OCI-LY7 (cell line): Measurements from ENCODE around the gene CD8B. TPM values are rescaled to one million over a fixed set of nuclear protein-coding genes. Genes with fewer than 3 reads are reported as not detected.

Experiments
- BruUV-seq: library from RNA; stranded (reverse); fragments of 400-500 nt; replicated peaks from 2 replicates; lab custom pipeline; 2021; lab: Mats Ljungman, UMichigan
- CTCF ChIA-PET: fragments of 300-600 bp; sonication (Branson Sonifier 250); formaldehyde crosslinking; loops from one replicate; lab custom pipeline; 2022; ENCODE audit warnings: antibody characterized with exemption; ENCODE audit not compliant: unreplicated experiment; lab: Charles Lee
- POLR2A ChIA-PET: fragments of 300-600 bp; sonication (Branson Sonifier 250); formaldehyde crosslinking; loops from one replicate; lab custom pipeline; 2022; ENCODE audit warnings: antibody characterized with exemption; lab: Charles Lee
- DNase-seq: peaks from one replicate; pipeline ENCODE4 v3.0.0-alpha.2; 2015; ENCODE audit warnings: low spot score
- H2AFZ ChIP-seq: fragments of 200-600 bp; sonication (generic), shearing (Covaris generic); 2 replicates; pipeline ENCODE4 v1.6.1; 2014; ENCODE audit warnings: mild to moderate bottlenecking, antibody characterized with exemption, low read length, moderate library complexity
- H3K27ac ChIP-seq: fragments of 200-600 bp; sonication (generic); 2 replicates; pipeline ENCODE4 v1.5.1; 2014; ENCODE audit warnings: mixed run types, low read depth, mild to moderate bottlenecking, moderate library complexity, low read length, inconsistent platforms; ENCODE audit not compliant: poor library complexity, severe bottlenecking
- H3K36me3 ChIP-seq: fragments of 200-600 bp; sonication (generic); 2 replicates; pipeline ENCODE4 v1.6.1; 2014; ENCODE audit warnings: mild to moderate bottlenecking, antibody characterized with exemption, low read length, moderate library complexity, mixed read lengths; ENCODE audit not compliant: insufficient read depth
- H3K4me1 ChIP-seq: fragments of 200-600 bp; sonication (generic); 2 replicates; pipeline ENCODE4 v1.5.1; 2014; ENCODE audit warnings: mild to moderate bottlenecking, low read length; ENCODE audit not compliant: insufficient read depth, poor library complexity, severe bottlenecking
- H3K4me2 ChIP-seq: fragments of 200-600 bp; sonication (generic); 2 replicates; pipeline ENCODE4 v1.6.1; 2014; ENCODE audit warnings: mild to moderate bottlenecking, low read length
- H3K4me3 ChIP-seq: fragments of 200-600 bp; sonication (generic); 2 replicates; pipeline ENCODE4 v1.5.1; 2014; ENCODE audit warnings: mild to moderate bottlenecking, low read depth, low read length; ENCODE audit not compliant: poor library complexity, severe bottlenecking
- H3K79me2 ChIP-seq: fragments of 200-600 bp; sonication (generic); 2 replicates; pipeline ENCODE4 v1.6.1; 2016; ENCODE audit warnings: low read depth, mild to moderate bottlenecking, low read length, moderate library complexity, mixed read lengths; ENCODE audit not compliant: insufficient read depth
- H3K9me2 ChIP-seq: fragments of 200-600 bp; sonication (generic); 2 replicates; pipeline ENCODE4 v1.6.1; 2016; ENCODE audit warnings: mild to moderate bottlenecking, low read length, mixed read lengths; ENCODE audit not compliant: insufficient read depth
- H3K9me3 ChIP-seq: fragments of 200-600 bp; sonication (generic); 2 replicates; pipeline ENCODE4 v1.6.1; 2014; ENCODE audit warnings: mild to moderate bottlenecking, mixed run types, low read length, mixed read lengths
- H4K20me1 ChIP-seq: fragments of 200-600 bp; sonication (generic); 2 replicates; pipeline ENCODE4 v1.6.1; 2014; ENCODE audit warnings: mild to moderate bottlenecking, antibody characterized with exemption, low read length, moderate library complexity, mixed read lengths; ENCODE audit not compliant: insufficient read depth
- EZH2phosphoT487 ChIP-seq: fragments of 200-600 bp; sonication (generic); IDR thresholded peaks from 2 replicates; pipeline ENCODE4 v1.6.1; 2018; ENCODE audit warnings: low read depth, borderline replicate concordance, mild to moderate bottlenecking, mixed run types, antibody characterized with exemption, low read length, moderate library complexity, mixed read lengths
- intact Hi-C: fragments of 100-400 bp; cut with micrococcal nuclease; formaldehyde crosslinking; loops from one replicate; pipeline ENCODE4 v1.10.0; 2022; ENCODE audit not compliant: unreplicated experiment
- total RNA-seq, 2 experiments: library from RNA; depleted of rRNA in 1 of 2; stranded (reverse); fragments of >200 nt in 1 of 2; shearing (Covaris generic) in 1 of 2; gene quantifications; 2 replicates each; pipeline ENCODE4 v1.2.3, GENCODE V29; 2014 to 2022
- TF ChIP-seq, protein P1 (sequence below): fragments of 200-600 bp; sonication (generic); conservative IDR thresholded peaks from 2 replicates; pipeline ENCODE4 v1.5.1; 2014; ENCODE audit warnings: mild to moderate bottlenecking, antibody characterized with exemption, low read length, moderate library complexity, mixed read lengths

The CD8B gene
- total RNA-seq, 2 experiments from 2014 or later = not detected

DNA sequence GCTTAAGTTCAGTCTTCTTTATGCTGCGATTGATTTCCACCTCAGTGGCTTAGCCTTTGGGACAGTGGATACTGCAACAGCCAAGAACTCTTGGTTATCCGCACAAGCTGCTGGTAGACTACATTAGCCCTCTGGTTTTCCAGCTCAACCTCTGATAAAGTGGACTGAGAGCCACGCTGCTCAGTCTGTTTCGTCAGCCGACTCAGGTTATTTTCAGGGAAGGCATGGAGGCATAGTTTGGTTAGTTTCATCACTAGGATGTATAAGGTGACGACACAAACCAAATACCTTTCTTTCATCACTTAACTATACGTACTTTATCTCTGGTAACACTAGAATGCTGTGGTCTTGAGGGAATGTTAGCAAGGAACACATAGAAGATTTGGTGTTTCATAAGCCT is 85.2 kb downstream of the CD8B start:
- ChIA-PET CTCF (no interaction called here), POLR2A (interaction anchor here (0.7 kb wide), 1 partner anchor 8 kb away, joined by 3 read pairs; no protein-coding TSS in a partner anchor)
- Histone ChIP-seq H3K36me3 (peaks cover 41% of the 10 kb centered on the region), H3K9me3 (no peaks in the 10 kb centered on the region), H2AFZ (no peak overlapping the region), H4K20me1 (no peaks in the 10 kb centered on the region), H3K79me2 (no peaks in the 10 kb centered on the region), H3K4me2 (no peak overlapping the region), H3K27ac (no peak overlapping the region), H3K9me2 (no peaks in the 10 kb centered on the region), H3K4me1 (peaks cover 6% of the 10 kb centered on the region), H3K4me3 (no peak overlapping the region)
- no TSS peak for BruUV-seq
- TF ChIP-seq EZH2phosphoT487 = no peak
- TF ChIP-seq, protein P1, sequence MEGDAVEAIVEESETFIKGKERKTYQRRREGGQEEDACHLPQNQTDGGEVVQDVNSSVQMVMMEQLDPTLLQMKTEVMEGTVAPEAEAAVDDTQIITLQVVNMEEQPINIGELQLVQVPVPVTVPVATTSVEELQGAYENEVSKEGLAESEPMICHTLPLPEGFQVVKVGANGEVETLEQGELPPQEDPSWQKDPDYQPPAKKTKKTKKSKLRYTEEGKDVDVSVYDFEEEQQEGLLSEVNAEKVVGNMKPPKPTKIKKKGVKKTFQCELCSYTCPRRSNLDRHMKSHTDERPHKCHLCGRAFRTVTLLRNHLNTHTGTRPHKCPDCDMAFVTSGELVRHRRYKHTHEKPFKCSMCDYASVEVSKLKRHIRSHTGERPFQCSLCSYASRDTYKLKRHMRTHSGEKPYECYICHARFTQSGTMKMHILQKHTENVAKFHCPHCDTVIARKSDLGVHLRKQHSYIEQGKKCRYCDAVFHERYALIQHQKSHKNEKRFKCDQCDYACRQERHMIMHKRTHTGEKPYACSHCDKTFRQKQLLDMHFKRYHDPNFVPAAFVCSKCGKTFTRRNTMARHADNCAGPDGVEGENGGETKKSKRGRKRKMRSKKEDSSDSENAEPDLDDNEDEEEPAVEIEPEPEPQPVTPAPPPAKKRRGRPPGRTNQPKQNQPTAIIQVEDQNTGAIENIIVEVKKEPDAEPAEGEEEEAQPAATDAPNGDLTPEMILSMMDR = no peak
- intact Hi-C loops = no loop called here
- no peak for DNase-seq

DNA sequence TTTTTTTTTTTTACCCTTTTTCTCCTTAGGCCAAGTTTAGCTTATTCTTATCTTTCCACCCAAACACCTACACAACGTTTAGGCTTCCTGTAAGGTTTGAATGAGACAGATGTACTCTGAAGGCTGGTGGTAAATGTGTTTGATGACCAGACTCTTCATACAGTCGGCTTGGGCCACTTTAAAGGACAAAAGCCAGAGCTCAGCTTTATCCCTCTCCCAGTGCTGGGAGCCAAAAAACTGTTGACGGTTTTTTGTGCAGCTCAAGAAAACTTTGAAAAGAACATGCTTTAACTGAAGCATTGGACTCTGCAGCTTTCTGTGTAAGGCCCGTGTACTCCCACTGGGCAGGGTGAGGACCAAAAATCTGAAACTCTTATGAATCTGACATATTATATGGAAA is 86.3 kb downstream of the CD8B start:
- CTCF ChIA-PET = no interaction called here
- BruUV-seq = TSS peak; percentile 43

DNA sequence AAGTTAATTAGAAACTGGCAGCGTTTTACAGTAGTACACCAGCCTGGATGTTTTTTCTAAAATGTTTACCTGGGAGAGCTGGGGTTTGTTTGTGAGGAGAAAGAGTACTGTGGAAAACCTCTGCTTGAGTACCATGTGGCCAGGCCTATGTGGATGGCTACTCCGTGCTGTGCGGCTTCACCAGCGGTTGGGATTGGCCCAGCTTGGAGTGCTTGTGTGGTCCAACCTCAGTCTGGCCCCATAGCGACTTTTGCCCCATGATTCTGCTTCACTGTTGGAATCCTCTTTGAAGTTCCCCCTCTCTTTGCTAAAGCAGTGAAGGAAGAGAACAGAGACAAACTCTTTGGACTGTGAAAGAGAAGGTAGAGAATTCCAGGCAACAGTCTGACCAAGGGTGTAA is 86.8 kb downstream of the CD8B start:
- H4K20me1 ChIP-seq = no peaks in the 10 kb centered on the region
- H3K4me1 ChIP-seq = peaks cover 6% of the 10 kb centered on the region
- H3K36me3 ChIP-seq = peaks cover 57% of the 10 kb centered on the region
- H3K4me3 ChIP-seq = no peak overlapping the region
- no peaks in the 10 kb centered on the region for H3K79me2 ChIP-seq
- H3K27ac ChIP-seq = no peak overlapping the region
- TF ChIP-seq, protein P1 = no peak
- no peak for TF ChIP-seq EZH2phosphoT487
- no peak overlapping the region for H2AFZ ChIP-seq
- no peaks in the 10 kb centered on the region for H3K9me3 ChIP-seq
- POLR2A ChIA-PET = no interaction called here
- CTCF ChIA-PET = no interaction called here
- no peak overlapping the region for H3K4me2 ChIP-seq
- H3K9me2 ChIP-seq = no peaks in the 10 kb centered on the region
- DNase-seq = no peak
- BruUV-seq = no TSS peak
- intact Hi-C loops = no loop called here

More for the DNA sequence above, 86.3 kb downstream of the CD8B start:
- no peak for DNase-seq
- H3K9me3 ChIP-seq = no peaks in the 10 kb centered on the region
- no peak overlapping the region for H3K4me3 ChIP-seq
- H3K4me2 ChIP-seq = no peak overlapping the region
- no peaks in the 10 kb centered on the region for H4K20me1 ChIP-seq
- TF ChIP-seq EZH2phosphoT487 = no peak
- TF ChIP-seq, protein P1 = no peak
- peaks cover 53% of the 10 kb centered on the region for H3K36me3 ChIP-seq
- H3K4me1 ChIP-seq = peaks cover 6% of the 10 kb centered on the region
- H2AFZ ChIP-seq = no peak overlapping the region
- intact Hi-C loops = no loop called here
- no peaks in the 10 kb centered on the region for H3K79me2 ChIP-seq
- no peaks in the 10 kb centered on the region for H3K9me2 ChIP-seq
- POLR2A ChIA-PET = no interaction called here
- no peak overlapping the region for H3K27ac ChIP-seq
